Astrocyte (in vitro differentiated cells and primary cell): ENCODE measurements around the gene ZFP3. TPM values are rescaled to one million over a fixed set of nuclear protein-coding genes. Genes with fewer than 3 reads are reported as not detected.

Experiments used
- DNase-seq: peaks from one replicate; pipeline ENCODE4 v3.0.0-alpha.2; 2010; ENCODE audit warnings: low read depth
- FAIRE-seq: peaks from 2 replicates; lab custom pipeline; 2011; peaks lifted over from hg19 to GRCh38; lab: Jason Lieb, UNC
- H2AFZ ChIP-seq: 2 replicates; pipeline ENCODE4 v1.6.0; 2012; ENCODE audit warnings: low read depth, low read length, inconsistent platforms
- H3K27ac ChIP-seq: 2 replicates; pipeline ENCODE4 v1.5.1; 2011; ENCODE audit warnings: low read depth, low read length, inconsistent platforms
- H3K27me3 ChIP-seq: 2 replicates; pipeline ENCODE4 v1.6.0; 2011; ENCODE audit warnings: low read length, inconsistent platforms; ENCODE audit not compliant: insufficient read depth
- H3K36me3 ChIP-seq: 2 replicates; pipeline ENCODE4 v1.5.1; 2011; ENCODE audit warnings: low read length, inconsistent platforms; ENCODE audit not compliant: insufficient read depth
- H3K4me1 ChIP-seq: 2 replicates; pipeline ENCODE4 v1.5.1; 2011; ENCODE audit warnings: low read length, inconsistent platforms; ENCODE audit not compliant: insufficient read depth
- H3K4me2 ChIP-seq: 2 replicates; pipeline ENCODE4 v1.6.0; 2012; ENCODE audit warnings: low read length, inconsistent platforms
- H3K4me3 ChIP-seq: 2 replicates; pipeline ENCODE4 v1.5.1; 2011; ENCODE audit warnings: low read depth, mild to moderate bottlenecking, low read length, inconsistent platforms; ENCODE audit not compliant: insufficient read depth
- H3K79me2 ChIP-seq: 2 replicates; pipeline ENCODE4 v1.6.0; 2012; ENCODE audit warnings: mild to moderate bottlenecking, low read length, inconsistent platforms; ENCODE audit not compliant: insufficient read depth
- H3K9ac ChIP-seq: 2 replicates; pipeline ENCODE4 v1.6.0; 2012; ENCODE audit warnings: mild to moderate bottlenecking, low read length, inconsistent platforms
- H3K9me3 ChIP-seq: 2 replicates; pipeline ENCODE4 v1.5.1; 2012; ENCODE audit warnings: low read depth, mild to moderate bottlenecking, low read length, inconsistent platforms; ENCODE audit not compliant: insufficient read depth
- H4K20me1 ChIP-seq: 2 replicates; pipeline ENCODE4 v1.6.0; 2012; ENCODE audit warnings: low read length, inconsistent platforms; ENCODE audit not compliant: insufficient read depth
- H3K27ac Mint-ChIP-seq: one replicate; pipeline ENCODE4 v1.8.0; 2021; ENCODE audit warnings: mild to moderate bottlenecking, mixed read lengths; ENCODE audit not compliant: unreplicated experiment
- H3K27me3 Mint-ChIP-seq: one replicate; pipeline ENCODE4 v1.8.0; 2021; ENCODE audit warnings: low read depth, mixed read lengths; ENCODE audit not compliant: unreplicated experiment
- H3K36me3 Mint-ChIP-seq: one replicate; pipeline ENCODE4 v1.8.0; 2021; ENCODE audit warnings: low read depth, mixed read lengths; ENCODE audit not compliant: unreplicated experiment
- H3K4me1 Mint-ChIP-seq: one replicate; pipeline ENCODE4 v1.8.0; 2021; ENCODE audit warnings: low read depth, mixed read lengths; ENCODE audit not compliant: unreplicated experiment
- H3K4me3 Mint-ChIP-seq: one replicate; pipeline ENCODE4 v1.8.0; 2021; ENCODE audit warnings: mild to moderate bottlenecking, moderate library complexity, mixed read lengths; ENCODE audit not compliant: unreplicated experiment
- H3K9me3 Mint-ChIP-seq: one replicate; pipeline ENCODE4 v1.8.0; 2021; ENCODE audit warnings: mild to moderate bottlenecking, mixed read lengths; ENCODE audit not compliant: unreplicated experiment
- EZH2 ChIP-seq: IDR thresholded peaks from 2 replicates; pipeline ENCODE4 v1.6.1; 2012; ENCODE audit warnings: mild to moderate bottlenecking, low read length, inconsistent platforms; ENCODE audit not compliant: insufficient read depth
- total RNA-seq: library from RNA; stranded (reverse); gene quantifications from 2 replicates; pipeline ENCODE4 v1.2.1, GENCODE V29; 2021
- TF ChIP-seq, protein P1 (sequence below): IDR thresholded peaks from 2 replicates; pipeline ENCODE4 v1.5.1; 2011; ENCODE audit warnings: low read depth, mild to moderate bottlenecking, inconsistent platforms, low read length, moderate library complexity; ENCODE audit not compliant: insufficient read depth

The ZFP3 gene
- total RNA-seq, 1 donor from 2014 or later = not detected

DNA sequence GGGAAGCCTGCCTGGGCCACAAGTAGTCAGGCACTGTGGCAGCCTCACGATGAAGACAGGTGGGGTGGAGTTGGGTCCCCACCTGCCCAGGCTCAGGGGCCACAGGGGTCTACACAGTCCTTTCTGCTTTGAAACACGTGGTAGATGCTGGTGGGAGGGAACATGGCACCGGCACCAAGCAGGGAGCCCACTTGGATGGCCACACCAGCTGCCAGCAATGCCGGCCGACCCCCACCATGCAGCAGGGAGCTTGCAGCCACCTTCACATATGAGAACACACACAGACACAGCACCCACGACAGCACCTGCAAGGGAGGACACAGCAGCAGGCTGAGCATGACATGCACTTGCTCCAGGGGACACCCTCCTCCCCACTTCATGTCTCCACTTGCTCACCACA is 45.4 kb upstream of the ZFP3 start:
- no peaks in the 10 kb centered on the region for H4K20me1 ChIP-seq
- DNase-seq = no peak
- Mint-ChIP-seq H3K9me3 (no peaks in the 10 kb centered on the region), H3K36me3 (no peaks in the 10 kb centered on the region), H3K4me3 (no peak overlapping the region), H3K27ac (no peak overlapping the region), H3K4me1 (no peaks in the 10 kb centered on the region), H3K27me3 (peaks cover 15% of the 10 kb centered on the region)
- H3K9me3 ChIP-seq = no peaks in the 10 kb centered on the region
- H3K79me2 ChIP-seq = no peaks in the 10 kb centered on the region
- H3K36me3 ChIP-seq = no peaks in the 10 kb centered on the region
- no peak overlapping the region for H3K4me2 ChIP-seq
- no peak overlapping the region for H3K9ac ChIP-seq
- H3K27ac ChIP-seq = no peak overlapping the region
- no peak for TF ChIP-seq EZH2
- TF ChIP-seq, protein P1, sequence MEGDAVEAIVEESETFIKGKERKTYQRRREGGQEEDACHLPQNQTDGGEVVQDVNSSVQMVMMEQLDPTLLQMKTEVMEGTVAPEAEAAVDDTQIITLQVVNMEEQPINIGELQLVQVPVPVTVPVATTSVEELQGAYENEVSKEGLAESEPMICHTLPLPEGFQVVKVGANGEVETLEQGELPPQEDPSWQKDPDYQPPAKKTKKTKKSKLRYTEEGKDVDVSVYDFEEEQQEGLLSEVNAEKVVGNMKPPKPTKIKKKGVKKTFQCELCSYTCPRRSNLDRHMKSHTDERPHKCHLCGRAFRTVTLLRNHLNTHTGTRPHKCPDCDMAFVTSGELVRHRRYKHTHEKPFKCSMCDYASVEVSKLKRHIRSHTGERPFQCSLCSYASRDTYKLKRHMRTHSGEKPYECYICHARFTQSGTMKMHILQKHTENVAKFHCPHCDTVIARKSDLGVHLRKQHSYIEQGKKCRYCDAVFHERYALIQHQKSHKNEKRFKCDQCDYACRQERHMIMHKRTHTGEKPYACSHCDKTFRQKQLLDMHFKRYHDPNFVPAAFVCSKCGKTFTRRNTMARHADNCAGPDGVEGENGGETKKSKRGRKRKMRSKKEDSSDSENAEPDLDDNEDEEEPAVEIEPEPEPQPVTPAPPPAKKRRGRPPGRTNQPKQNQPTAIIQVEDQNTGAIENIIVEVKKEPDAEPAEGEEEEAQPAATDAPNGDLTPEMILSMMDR = no peak
- H3K27me3 ChIP-seq = no peaks in the 10 kb centered on the region
- no peak overlapping the region for H3K4me3 ChIP-seq
- no peaks in the 10 kb centered on the region for H3K4me1 ChIP-seq
- no peak for FAIRE-seq
- H2AFZ ChIP-seq = no peak overlapping the region

DNA sequence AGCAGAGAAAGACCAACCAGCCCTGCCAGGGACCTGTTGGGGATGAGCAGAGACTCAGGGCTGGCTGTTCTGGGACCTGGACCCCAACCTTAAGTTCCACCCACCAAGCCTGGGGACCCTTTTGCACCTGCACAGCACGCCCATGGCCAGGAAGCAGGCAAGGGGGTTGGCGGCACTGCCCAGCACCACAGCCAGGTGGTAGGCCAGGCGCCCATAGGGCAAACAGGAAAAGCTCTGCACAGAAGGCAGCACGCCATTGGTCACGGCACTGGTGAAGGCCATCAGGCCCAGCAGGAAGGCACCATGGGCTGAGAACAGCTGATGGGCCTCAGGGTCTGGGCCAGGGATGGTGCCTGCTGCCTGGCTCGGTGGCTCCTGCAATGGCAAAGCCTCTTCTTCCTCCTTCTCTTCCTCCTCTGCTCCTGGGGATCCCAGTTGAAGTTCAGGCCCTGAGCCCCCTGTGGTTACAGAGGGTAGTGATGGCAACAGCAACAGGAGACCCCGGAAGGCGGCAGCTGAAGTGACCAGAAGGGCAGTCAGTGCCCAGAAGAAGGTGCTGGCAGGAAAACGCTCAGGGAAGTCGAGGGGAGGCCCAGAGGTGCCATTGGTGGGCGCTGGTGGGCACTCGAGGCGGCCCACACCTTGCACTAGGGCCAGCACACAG is 44.8 kb upstream of the ZFP3 start:
- no peak overlapping the region for H3K27ac Mint-ChIP-seq
- TF ChIP-seq, protein P1 = no peak
- TF ChIP-seq EZH2 = no peak
- Histone ChIP-seq H3K9me3 (no peaks in the 10 kb centered on the region), H3K36me3 (no peaks in the 10 kb centered on the region), H3K4me2 (no peak overlapping the region), H3K4me3 (no peak overlapping the region), H3K27me3 (no peaks in the 10 kb centered on the region), H2AFZ (no peak overlapping the region), H4K20me1 (no peaks in the 10 kb centered on the region), H3K27ac (no peak overlapping the region), H3K79me2 (no peaks in the 10 kb centered on the region), H3K4me1 (no peaks in the 10 kb centered on the region), H3K9ac (no peak overlapping the region)
- no peaks in the 10 kb centered on the region for H3K36me3 Mint-ChIP-seq
- H3K4me1 Mint-ChIP-seq = no peaks in the 10 kb centered on the region
- H3K27me3 Mint-ChIP-seq = peaks cover 15% of the 10 kb centered on the region
- no peak overlapping the region for H3K4me3 Mint-ChIP-seq
- DNase-seq = no peak
- no peak for FAIRE-seq
- no peaks in the 10 kb centered on the region for H3K9me3 Mint-ChIP-seq

GRCh38 chr17:5034063-5034462 is 44.2 kb upstream of the ZFP3 start:
- Mint-ChIP-seq H3K4me1 (no peaks in the 10 kb centered on the region), H3K27ac (peak overlapping the region; percentile 58)
- no peak overlapping the region for H3K27ac ChIP-seq

More at GRCh38 chr17:5034063-5034462, 44.2 kb upstream of the ZFP3 start:
- H3K9me3 Mint-ChIP-seq = no peaks in the 10 kb centered on the region
- H3K79me2 ChIP-seq = no peaks in the 10 kb centered on the region
- H2AFZ ChIP-seq = no peak overlapping the region
- H3K9me3 ChIP-seq = no peaks in the 10 kb centered on the region
- H3K4me3 Mint-ChIP-seq = no peak overlapping the region
- no peak for TF ChIP-seq EZH2
- TF ChIP-seq, protein P1 = no peak
- H4K20me1 ChIP-seq = no peaks in the 10 kb centered on the region
- H3K9ac ChIP-seq = no peak overlapping the region
- no peaks in the 10 kb centered on the region for H3K4me1 ChIP-seq
- FAIRE-seq (no peak), DNase-seq (no peak)
- no peak overlapping the region for H3K4me2 ChIP-seq
- no peak overlapping the region for H3K4me3 ChIP-seq
- peaks cover 15% of the 10 kb centered on the region for H3K27me3 Mint-ChIP-seq
- no peaks in the 10 kb centered on the region for H3K36me3 Mint-ChIP-seq
- no peaks in the 10 kb centered on the region for H3K36me3 ChIP-seq
- H3K27me3 ChIP-seq = no peaks in the 10 kb centered on the region
